Stimulated activated CD8-positive, alpha-beta memory T cell treated with anti-CD3 and anti-CD28 coated beads, Interleukin-12 subunit alpha, Interleukin-12 subunit beta, amount 100 ng/mL, for 24 hours (primary cell): ENCODE results near the gene GOSR1.
"Not testable (repeated sequence)": the region's sequence is repeated elsewhere in the genome, so short reads cannot be mapped to it uniquely, and the experiment has no call there.

Experiments used
- DNase-seq: peaks from one replicate; pipeline ENCODE4 v3.0.0-alpha.2; 2020; ENCODE audit errors: extremely low read depth

GOSR1 gene

DNA sequence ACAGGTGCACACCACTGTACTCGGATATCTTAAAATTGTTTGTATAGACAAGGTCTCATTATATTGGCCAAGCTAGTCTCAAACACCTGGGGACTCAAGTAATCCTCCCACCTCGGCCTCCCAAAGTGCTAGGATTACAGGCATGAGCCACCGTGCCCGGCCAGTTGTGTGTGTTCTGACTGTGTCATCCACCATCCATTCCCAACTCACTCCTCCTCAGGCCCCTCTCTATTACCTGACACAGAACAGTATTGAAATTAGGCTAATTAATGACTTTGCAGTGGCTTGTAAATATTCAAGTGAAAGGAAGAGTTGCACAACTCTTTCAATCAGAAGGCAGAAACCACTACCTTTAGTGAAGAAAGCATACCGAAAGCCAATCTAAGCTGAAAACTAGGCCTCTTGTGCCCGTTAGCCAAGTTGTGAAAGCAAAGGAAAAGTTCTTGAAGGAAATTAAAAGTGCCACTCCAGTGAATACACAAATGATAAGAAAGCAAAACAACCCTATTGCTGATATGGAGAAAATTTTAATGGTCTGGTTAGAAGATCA, 28.7 kb downstream of the GOSR1 start:
- DNase-seq, result no peak

DNA sequence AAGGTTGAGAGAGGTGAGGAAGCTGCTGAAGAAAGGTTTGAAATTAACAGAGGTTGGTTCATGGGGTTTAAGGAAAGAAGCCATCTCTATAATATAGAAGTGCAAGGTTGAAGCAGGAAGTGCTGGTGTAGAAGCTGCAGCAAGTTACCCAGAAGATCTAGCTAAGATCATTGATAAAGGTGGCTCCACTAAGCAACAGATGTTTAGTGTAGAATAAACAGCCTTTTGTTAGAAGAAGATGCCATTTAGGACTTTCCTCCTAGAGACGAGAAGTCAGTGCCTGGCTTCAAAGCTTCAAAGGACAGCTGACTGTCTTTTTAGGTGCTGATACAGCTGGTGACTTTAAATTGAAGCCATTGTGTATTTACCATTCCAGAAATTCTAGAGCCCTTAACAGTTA, 29.3 kb downstream of the GOSR1 start:
- DNase-seq, result no peak

DNA sequence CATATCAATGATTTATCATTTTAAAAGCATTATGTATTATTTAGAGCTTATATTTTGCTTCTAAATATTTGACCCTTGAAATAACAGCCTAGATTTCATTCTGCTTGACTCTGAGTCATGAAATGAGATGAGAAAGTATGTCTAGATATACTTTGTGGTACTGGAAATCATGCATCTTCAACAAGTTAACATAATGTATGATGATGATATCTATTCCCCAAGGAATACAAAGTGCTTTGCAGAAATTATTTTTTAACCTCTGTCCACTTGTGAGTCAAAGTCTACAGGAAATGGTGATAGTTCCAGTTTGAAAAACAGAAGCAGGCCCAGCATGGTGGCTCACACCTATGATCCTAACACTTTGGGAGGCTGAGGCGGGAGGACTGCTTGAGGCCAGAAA, 36.1 kb downstream of the GOSR1 start:
- DNase-seq, result no peak

DNA sequence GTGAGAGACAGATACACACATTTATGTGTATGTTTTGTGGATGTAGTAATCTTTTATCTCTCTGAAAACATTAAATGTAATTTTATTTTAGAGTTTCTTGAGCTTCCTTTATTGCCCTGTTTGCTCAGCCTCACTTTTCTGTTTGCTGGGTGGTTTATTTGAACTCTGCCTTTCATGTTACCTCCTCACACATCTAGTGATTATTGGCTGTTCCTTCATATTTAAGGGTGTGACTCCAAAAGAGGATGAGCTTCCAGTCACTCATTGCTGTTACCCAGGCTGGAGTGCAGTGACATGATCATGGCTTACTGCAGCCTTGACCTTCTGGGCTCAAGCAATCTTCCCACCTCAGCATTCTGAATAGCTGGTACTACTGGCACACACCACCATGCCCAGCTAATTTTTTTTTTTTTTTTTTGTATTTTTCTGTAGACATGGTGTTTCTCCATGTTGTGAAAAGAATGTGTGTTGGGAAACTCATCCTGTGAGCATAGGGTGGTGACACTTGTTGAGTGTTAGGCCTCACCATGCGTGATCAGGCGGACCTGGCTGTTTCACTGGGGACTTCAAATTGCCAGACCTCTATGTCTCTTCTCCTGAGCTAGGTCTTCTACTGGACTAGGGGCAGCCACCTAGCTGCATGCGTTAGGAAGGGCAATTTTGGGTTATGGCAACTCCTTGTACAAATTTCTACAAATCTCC, 37.8 kb downstream of the GOSR1 start:
- no peak for DNase-seq

DNA sequence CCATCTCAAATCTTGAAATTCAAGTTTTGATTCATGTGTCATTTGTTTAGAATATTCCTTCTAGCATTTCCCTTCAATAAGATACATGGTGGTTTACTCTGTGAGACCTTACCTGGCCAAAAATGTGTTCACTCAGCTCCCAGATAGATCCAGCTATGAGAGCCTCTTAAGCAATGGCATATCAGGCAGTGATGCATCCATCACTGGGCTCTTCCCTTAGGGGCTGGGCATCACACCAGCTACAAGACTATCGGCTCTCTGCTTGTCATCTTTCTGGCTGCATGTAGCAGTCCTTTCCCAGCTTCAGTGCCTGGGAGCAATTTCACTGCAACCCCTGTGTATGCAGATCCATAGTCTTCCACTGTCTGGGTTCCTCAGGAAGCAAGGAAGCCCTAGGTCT, 40.6 kb downstream of the GOSR1 start:
- DNase-seq, result no peak

DNA sequence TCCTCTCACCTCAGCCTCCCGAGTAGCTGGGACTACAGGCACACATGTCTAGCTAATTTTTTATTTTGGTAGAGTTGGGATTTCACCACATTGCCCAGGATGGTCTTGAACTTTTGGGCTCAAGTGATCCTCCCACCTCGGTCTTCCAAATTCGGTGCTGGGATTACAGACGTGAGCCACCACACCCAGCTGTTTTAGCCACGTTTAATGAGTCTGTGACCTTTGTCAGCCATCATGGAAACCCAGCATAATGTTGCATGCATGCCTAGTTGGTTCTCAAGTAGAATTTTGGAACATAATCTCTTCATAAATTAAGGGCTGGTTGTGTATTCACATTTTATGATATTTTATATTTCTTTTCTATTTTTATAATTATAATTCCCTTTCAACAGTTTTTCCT, 42.0 kb downstream of the GOSR1 start:
- DNase-seq, result no peak

DNA sequence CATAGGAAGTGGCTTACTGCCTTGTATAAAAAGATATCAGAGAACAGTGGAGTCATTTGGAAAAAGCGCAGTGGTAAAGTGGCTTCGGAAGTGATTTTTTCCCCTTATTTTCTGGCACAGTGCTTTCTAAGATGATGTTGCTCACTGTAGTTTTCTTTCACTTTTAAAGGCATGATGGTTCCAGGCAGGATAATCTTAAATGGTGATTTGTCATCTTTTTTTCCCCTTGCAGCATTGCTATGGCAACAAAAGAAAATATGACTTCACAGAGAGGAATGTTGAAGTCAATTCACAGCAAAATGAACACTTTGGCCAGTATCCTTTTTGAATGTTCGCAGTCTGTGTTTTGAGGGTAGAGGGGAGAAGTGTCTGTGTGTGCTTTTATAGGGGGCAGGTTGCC, 42.5 kb downstream of the GOSR1 start:
- DNase-seq, result no peak

DNA sequence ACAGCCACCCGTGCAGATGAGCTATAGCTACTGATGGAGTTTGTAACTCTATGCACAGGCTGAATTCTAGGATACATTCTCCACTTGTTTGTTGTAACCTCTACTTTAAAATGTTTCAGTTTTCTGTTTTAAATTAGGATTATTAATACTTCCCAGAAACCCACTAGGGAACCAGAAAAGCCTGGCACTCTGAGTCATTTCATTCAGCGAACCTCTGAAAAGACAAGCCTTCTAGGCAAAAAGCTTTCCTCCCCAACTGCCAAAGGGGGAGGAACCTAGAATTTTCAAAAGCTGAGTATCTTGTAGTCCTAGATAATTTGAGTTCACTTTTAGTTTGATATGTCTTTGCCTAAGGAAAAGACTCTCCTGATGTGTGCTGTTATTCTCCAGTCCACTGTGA, 43.2 kb downstream of the GOSR1 start:
- no peak for DNase-seq

DNA sequence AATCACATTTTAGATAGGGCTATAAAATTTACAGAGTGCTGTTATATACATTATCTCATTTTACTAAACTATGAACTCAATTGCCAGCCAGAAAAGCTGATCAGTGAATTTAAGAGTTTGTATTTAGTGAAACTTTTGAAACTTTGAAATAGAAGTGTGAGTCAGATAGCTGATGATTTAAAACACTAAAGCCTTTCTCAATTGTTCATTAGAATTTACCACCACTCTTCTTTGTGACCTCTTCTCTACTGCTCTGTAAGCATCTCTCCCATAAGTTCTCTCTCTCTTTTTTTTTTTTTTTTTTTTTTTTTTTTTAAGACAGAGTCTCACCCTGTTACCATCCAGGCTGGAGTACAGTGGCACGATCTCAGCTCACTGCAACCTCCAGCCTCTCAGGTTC, 43.7 kb downstream of the GOSR1 start:
- no peak for DNase-seq

DNA sequence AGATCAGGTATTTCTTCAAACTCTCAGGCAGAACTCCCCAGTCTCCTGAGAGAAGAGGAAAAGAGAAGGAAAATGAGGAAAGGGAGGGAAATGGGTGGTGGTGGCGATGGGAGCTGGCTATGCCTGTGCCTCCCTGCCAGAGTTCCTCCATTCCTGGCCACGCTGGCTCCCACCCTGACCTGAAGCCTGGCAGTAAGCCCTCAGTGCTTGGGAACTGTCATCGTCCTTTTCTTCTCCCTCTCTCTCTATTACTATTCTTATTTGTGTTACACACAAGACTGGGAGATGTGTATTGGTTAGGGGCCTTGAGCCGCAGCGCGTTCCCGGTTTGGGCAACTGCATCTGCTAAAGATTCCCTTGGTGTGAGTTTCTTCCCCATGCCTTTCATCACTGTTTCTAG, 44.6 kb downstream of the GOSR1 start:
- DNase-seq, result no peak

DNA sequence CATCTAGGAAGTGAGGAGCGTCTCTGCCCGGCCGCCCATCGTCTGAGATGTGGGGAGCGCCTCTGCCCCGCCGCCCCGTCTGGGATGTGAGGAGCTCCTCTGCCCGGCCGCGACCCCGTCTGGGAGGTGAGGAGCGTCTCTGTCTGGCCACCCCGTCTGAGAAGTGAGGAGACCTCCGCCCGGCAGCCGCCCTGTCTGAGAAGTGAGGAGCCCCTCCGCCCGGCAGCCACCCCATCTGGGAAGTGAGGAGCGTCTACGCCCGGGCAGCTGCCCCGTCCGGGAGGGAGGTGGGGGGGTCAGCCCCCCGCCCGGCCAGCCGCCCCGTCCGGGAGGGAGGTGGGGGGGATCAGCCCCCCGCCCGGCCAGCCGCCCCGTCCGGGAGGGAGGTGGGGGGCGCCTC, 46.0 kb downstream of the GOSR1 start:
- not testable (repeated sequence) for DNase-seq

DNA sequence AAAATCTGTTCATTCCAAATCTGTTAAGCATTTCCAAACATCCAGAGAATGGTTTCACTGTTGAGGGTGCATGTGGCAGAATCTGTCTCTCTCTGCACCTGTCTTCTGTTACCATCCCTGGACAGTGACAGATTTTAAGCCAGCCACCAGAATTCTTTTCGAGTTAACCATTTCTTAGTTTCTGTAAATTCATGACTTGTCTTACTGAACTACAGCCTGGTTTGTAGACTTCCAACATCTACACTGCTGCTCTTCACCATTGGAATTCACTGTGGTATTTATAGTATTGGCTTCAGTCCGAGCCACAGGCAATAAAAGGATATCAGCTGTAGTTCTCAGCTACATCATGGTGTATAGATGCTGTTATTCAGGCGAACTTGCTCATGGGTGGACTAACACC, 47.6 kb downstream of the GOSR1 start:
- DNase-seq, result no peak

DNA sequence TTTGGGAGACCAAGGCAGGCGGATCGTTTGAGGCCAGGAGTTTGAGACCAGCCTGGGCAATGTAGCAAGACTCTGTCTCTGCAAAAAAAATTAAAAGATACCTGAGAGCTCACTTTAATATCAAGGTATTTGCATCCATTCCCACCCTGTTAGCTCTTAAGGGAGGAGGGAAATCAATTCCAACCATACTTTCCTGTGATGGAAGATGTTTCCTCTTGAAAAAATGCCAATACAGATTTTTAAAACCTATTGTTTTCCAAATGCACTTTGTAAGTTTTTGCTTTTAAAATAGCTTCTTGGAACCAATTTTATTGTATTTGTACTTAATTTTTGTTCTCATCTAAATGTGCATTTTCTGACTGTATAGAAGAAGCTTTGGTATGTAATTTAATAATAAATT, 49.2 kb downstream of the GOSR1 start:
- no peak for DNase-seq

DNA sequence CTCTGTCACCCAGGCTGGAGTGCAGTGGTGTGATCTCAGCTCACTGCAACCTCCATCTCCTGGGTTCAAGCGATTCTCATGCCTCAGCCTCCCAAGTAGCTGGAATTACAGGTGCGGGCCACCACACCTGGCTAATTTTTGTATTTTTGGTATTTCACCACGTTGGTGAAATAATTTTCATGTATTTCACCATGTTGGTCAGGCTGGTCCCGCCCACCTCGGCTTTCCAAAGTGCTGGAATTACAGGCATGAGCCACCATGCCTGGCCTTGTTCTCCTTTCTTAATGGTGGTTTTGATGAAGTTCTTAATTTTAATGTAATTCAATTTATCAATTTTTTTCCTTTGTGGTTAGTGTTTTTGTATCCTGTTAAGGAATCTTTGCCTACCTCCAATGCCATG, 51.5 kb downstream of the GOSR1 start:
- not testable (repeated sequence) for DNase-seq

DNA sequence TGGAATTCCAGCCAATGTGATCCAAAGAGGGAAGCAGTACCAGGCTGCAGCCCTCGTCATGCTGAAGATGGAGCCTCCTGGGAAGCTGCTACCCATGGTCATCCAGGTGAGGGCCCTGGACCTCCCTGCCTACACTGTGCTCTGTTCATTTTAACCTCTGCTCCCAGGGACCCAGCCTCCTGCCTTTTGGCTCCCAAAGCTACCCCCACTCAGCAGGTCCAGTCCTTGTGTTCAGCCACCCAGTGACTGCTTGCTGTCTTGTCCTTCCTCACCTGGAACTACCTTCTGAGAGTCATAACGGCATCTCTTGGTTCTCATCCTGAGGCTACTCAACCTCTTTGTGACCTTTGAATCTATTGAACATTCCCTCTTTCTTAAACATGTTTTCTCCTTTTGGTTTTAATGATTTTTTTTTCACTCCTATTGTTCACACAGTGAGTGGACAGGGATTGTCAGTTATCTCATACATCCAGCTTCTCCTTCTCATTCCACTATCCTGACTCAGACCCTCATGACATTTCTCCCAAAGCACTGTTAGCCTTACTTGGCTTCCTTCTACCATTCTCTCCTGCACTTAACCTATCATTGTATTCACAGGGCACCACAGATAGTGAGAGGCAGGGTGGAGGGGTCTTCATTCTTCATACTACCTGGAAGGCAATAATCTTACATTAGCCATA, 53.3 kb downstream of the GOSR1 start:
- DNase-seq, result no peak

DNA sequence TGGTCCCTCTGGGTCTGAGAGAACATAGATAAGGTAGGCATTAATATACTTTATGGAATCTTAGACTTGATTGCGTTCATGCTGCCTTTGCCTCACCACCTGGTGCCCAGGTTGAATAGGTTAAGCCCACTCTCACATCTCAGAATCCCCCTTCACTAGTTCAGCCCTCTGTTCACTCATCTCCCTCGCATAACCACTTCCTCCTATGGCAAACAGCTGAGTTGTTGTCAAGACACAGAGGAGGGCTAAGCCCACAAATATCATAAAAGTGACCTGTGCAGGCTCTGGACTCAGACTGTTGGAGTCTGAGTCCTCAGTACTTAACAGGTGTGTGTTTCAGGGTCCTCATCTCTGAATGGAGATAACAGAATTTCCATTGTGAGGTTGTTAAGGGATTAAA, 55.7 kb downstream of the GOSR1 start:
- DNase-seq, result no peak

DNA sequence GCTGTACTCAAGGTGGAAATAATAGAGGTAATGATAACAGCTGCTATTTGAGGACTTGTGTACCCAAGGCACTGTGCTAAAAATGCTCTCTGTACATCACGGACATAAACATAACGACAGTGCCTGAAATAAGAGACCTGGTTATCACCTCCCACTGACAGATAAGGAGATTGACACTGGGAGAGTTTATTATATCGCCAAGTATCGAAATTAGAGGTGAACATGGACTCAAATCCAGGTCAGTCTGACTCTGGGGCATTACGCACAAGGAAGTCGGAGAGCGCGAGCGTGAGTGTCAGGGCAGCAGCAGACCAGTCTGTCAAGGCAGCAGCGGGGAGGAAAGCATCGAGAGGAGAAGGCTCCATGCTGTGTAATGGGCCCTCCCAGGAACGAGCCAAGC, 57.1 kb downstream of the GOSR1 start:
- no peak for DNase-seq

DNA sequence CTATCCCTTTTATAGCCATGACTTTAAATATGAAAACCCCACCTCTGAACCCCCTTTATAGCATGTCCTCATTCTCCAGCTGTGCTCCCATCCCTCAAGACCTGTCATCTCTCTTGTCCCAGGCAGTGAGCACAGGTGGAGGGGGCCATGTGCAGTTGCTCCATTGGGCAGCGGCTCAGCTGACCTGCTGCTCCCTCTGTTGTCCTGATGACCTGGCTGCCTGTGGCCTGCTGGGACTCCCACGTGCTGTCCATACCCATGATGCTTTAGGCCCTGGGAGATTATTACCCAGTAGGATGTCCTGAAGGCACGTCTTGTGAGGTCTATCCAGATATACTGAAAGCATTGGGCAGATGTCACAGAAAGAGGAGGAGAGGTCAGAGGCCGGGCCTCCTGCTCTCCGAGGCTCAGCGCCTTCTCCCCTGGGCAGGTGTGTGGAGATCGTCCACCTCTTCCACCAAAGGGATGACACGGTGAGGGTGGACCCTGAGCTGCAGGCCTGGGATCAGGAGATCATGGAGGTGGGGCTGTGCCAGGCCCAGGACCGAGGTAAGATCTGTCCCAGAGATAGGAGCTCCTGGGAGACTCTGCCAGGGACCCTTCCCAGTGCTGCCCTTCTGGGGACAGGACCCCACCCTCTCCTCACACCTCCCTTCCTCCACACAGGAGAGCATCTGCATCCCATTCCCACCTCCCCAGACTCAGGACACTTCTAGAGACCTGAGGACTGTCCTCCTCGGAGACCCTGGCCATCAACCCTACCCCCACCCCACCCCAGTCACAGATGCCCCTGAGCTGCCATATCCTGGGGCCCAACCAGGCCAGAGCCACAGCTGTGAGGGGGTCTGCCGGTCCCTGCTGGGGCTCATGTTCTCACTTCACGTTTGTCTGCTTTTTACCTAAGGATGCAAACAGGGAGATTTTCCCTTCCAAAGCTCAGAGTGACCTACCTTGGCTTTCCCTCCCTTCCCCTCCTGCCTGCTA, 58.0 kb downstream of the GOSR1 start:
- no peak for DNase-seq

DNA sequence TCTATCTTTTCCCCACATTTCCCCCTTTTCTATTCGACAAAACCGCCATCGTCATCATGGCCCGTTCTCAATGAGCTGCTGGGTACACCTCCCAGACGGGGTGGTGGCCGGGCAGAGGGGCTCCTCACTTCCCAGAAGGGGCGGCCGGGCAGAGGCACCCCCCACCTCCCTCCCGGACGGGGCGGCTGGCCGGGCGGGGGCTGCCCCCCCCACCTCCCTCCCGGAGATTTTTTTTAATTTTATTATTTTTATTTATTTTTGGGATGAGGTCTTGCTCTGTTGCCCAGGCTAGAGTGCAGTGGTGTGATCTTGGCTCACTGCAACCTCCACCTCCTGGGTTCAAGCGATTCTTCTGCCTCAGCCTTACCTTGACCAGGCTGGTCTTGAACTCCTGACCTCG, 59.6 kb downstream of the GOSR1 start:
- not testable (repeated sequence) for DNase-seq

DNA sequence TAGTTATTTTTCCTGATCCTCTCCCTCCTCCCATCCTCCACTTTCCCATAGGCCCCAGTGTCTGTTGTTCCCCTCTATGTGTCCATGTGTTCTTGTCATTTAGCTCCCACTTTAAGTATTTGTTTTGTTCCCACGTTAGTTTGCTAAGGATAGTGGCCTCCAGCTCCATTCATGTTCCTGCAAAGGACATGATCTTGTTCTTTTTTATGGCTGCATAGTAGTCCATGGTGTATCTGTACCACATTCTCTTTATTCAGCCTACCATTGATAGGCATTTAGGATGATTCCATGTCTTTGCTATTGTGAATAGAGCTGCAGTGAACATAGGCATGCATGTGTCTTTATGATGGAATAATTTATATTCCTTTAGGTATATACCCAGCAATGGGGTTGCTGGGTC, 60.5 kb downstream of the GOSR1 start:
- DNase-seq, result not testable (repeated sequence)

DNA sequence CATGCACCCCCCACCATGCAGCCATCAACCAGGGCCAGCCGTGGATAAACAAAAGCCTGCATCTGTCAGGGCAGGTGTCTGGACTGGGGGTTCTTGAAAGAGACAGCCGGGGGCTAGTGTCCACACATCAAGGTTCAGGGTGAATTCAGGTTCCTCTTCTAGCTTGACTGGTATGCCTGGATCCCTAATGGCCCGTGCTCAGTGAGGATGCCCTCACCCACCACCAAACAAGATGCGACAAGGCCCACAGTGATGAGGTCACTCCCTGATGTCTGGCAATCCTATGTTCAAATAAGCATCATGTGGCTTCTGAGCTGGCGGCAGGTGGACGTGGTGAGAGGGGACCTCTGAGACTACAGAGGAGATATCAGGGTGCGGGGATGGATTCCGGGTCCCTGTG, 64.6 kb downstream of the GOSR1 start:
- DNase-seq, result no peak

DNA sequence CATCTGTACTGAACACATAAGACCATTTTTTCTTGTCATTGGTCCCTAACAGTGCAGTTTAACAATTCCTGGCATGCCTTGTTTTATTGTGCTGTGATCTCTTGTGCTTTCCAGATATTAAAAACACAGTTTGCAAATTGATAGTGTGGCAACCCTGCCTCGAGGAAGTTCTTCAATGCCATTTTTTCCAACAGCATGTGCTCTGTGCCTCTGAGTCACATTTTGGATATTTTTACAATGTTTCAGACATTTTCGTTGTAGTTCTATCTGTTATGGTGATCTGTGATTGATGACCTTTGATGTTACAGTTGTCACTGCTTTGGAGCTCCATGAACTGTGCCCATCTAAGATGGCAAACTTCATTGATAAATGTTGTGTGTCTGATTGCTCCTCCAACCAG, 66.2 kb downstream of the GOSR1 start:
- no peak for DNase-seq
